GM18505 (cell line): ENCODE results near the gene RASD2.

Experiments used
- ATAC-seq: cut with Tn5 transposase; IDR thresholded peaks from one replicate; pipeline ENCODE4 v1.9.1; 2021; ENCODE audit not compliant: unreplicated experiment
- POLR2A ChIP-seq: IDR thresholded peaks from 4 replicates; pipeline ENCODE4 v1.6.1; 2011; ENCODE audit warnings: borderline replicate concordance; ENCODE audit not compliant: insufficient read depth, insufficient read length; ENCODE audit errors: extremely low read depth

The RASD2 gene

DNA sequence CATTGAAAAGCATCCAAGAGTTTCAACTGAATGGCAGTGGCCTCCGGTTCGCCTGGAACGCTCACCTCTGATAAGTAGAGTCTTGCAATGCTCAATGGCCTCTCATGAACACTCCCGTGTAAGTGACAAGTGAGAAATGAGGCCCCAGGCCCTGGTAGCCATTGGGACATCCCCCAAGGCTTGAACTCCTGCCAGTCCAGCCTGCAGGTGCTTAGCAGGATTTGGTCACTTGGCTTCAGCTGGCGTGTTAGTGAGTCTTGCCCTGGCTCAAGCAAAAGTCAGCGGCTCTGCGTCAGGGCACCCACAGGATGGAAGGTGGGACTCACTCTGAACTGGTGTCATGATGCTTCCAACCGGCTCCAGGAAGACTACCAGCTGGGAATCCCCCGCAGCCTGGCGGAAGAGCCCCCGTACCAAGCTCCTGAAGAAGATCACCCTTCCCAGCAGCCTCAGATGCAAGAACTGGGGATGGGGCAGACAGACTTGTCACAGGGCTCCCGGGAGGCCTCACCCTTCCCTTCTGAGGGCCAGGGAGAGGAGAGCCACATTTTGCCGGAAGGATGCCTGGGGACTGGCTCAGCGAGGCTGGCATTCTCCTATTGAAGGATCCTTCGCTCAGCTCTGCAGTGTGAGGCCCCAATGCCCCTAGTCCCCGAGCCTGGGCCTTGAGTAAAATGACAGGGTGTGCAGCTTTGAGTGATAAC, 57.2 kb downstream of the RASD2 start:
- TF ChIP-seq POLR2A, result no peak

DNA sequence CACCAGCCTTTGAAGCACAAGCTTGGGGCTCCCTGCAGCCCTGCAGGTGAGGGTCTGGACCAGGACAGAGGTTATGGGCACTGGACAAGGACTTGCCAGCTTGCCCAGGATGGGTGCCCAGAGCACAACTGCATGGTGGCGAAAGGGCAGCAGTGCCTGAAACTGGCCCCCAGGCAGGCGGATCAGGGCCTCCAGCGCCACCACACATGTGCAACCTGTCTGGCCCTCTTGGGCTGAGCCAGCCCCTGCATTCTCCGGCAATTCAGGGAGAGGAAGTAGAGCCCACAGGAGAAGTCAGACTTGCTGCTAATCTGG, 57.7 kb downstream of the RASD2 start:
- TF ChIP-seq POLR2A, result no peak
- ATAC-seq, result no peak

More for the DNA sequence above, 57.2 kb downstream of the RASD2 start:
- ATAC-seq, result no peak

DNA sequence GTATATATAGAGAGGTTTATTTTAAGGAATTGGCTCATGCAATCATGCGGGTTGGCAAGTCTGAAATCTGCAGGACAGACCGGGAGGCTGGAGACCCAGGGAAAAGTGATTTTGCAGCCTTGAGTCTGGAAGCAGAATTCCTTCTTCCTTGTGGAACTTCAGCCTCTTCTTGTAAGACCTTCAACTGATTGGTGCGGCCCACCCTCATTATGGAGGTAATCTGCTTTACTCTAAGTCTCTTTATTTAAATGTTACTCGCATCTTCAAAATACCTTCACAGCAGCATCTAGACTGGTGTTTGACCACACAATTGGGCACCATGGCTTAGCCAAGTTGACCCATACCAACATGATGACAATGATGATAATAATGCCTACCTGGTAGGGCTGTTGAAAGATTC, 58.7 kb downstream of the RASD2 start:
- TF ChIP-seq POLR2A, result no peak
- no peak for ATAC-seq

DNA sequence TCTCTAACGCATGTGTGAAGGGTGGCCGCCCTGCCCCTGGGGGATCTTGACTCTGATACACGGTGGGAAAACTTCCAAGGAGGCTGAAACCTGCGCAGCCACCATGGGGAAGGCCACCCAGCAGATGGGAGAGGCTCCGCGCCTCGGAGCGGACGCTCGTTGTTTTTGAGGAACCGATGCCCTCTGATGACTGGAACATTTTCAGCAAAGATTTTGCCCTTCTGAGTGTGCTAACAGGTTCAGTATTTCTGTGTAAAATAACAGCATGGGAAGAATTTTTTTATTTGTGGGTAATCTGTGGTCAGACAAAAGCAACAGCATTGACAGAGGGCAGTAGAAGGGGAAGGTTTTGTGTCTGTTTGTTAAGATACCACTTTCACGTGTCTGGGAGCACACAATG, 59.8 kb downstream of the RASD2 start:
- TF ChIP-seq POLR2A, result no peak
- no peak for ATAC-seq

DNA sequence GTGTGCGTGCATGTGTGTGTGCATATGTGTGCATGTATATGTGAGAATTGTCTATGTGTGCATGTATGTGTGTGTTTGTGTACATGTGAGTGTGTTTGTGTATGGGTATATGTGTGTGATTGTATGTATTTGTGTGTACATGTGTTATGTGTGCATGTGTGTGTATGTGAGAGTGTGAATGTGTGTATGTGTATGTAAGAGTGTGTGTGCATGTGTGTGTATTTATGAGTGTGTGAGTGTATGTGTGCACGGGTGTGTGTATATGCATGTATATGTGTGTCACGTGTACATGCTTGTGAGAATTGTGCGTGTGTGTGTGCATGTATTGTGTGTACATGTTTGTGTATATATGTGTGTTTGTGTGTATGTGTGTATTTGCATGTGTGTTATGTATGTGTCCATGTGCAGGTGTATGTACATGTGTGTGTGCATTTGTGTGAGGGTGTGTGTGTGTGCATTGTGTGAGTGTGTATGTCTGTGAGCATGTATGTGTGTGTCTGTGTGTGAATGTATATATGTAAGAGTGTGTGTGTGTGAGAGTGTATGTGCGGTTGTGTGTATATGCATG, 60.5 kb downstream of the RASD2 start:
- no peak for TF ChIP-seq POLR2A
- no peak for ATAC-seq

DNA sequence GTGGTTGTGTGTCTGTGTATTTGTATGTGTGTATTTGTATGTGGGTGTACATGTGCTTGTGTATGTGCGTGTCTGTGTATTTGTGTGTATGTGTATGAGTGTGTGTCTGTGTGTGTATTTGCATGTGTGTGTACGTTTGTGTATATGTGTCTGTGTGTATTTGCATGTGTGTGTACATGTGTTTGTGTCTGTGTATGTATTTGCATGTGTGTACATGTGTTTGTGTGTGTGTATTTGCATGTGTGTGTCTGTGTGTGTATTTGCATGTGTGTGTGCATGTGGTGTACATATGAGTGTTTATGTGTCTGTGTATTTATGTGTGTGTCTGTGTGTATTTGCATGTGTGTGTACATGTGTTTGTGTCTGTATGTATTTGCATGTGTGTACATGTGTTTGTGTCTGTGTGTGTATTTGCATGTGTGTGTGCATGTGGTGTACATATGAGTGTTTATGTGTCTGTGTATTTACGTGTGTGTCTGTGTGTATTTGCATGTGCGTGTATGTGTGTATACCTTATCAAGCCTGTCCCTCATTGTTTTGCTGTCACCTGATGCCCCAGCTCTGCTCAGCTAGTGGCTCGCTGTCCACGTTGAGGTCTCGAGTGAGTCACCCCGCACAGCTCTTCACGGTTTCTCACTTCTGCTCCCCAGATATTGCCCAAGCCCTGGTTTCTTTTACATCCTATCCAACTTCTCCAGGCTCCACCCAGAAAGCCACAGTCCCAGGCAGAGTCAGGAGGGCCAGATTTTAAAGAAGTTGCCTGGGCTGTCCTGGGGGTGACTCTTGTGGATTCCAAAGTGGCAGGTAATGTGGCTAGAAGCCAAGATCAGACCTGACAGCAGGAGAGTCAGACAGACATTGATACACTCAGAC, 61.3 kb downstream of the RASD2 start:
- ATAC-seq, result no peak
- no peak for TF ChIP-seq POLR2A
